Suppressor macrophage treated with lipopolysaccharide for 1 hour (primary cell): Measurements from ENCODE around the gene DIPK2A.

Experiments used
- DNase-seq, 3 donors: peaks; one replicate each; pipeline ENCODE4 v3.0.0-alpha.2; 2020 to 2022

Gene DIPK2A, protein sequence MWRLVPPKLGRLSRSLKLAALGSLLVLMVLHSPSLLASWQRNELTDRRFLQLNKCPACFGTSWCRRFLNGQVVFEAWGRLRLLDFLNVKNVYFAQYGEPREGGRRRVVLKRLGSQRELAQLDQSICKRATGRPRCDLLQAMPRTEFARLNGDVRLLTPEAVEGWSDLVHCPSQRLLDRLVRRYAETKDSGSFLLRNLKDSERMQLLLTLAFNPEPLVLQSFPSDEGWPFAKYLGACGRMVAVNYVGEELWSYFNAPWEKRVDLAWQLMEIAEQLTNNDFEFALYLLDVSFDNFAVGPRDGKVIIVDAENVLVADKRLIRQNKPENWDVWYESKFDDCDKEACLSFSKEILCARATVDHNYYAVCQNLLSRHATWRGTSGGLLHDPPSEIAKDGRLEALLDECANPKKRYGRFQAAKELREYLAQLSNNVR

DNA sequence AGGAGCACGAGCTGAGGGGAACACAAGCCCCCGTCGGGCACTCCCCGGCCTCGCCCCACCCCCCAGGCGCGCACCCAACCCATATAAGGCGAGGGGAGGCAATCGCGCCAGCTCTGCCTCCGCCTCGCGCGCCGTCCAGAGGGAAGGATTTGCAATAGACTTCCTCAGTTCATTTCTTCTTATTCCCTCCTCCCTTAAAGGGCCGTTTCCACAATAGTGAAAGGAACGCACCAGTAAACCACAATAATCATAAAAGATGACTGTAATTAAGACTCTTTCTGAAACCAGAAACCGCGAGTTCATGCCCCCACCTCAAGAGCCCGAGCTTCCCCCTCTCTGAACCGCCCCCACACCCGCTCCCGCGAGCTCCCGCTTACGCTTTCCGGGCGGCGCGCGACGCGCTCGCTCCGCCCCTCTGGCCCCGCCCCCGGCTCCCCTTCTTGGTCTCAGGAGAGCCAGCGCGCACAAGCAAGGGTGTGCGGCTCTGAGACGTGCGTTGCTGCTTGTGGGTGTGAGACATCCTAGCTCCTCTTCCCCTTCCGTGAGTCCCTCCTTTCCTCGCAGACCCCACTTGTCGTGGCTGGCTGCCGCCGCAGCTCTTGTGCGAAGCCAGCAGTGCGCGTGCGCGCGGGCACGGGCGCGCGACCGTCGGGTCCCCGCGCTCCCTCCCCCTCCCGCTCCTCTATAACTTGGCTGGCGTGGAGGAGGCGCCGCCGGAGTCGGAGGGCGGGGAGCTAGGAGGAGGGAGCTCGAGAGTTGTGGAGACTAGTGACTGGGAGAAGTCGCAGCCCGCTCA lies at the start of gene DIPK2A:
TSS of gene DIPK2A (plus strand) at position 465 of the 796 bp plus-strand sequence. CDS start 510 bp downstream, outside the sequence.
- peak; percentile 95 to 99 (median 97) for DNase-seq

DNA sequence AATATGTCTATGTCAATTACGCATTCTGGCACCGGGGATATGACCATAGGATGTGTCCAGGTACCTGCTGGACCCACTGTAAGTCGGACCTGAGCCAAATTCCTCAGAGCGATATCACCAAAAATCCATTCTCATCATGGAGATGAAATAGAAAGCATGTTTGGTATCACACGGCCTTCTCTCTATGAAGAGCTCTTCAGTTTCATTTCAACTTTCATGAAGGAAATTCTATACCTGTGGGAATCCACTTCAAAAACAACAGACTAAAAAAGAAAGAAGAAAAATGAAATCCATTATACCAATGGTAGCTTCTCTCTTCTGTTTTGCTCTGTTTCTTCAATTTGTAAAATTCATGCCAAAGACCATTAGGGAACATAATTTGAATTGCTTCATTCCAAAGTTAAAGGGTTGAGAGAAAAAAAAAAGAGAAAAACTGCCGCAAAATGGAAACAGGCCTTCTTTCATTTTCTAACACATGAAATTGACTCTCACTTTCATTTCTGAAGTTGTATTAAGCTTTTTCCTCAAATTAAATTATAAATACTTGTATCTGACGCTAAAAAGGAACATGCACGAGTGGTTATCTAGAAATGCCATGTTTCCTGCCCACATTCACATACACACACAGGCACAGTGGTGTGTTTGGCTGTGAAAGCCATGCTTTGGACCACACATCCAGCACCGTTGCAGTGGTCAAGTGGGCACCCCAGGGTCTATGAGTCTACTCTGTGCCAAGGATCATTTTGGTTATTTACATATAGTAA lies 46.9 kb upstream of the DIPK2A start:
- no peak for DNase-seq

DNA sequence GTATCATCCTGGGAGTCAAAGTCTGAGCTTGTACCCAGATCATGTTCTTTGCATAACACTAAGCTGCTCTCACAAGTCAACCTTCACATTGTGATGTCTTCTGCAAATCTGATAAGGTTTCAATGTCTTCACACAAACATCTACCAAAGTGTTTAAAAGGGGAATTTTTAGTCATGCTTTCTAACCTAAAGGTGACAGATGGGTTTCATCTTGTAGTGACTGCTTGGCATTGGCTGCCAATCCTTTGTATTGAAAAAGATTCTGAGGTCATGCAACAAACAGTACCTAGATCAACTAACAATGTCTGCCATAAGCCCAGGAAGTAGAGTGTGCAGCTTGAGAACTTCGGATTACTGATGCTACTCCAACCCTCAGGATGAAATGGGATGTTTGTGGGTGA lies 43.6 kb upstream of the DIPK2A start:
- no peak for DNase-seq

DNA sequence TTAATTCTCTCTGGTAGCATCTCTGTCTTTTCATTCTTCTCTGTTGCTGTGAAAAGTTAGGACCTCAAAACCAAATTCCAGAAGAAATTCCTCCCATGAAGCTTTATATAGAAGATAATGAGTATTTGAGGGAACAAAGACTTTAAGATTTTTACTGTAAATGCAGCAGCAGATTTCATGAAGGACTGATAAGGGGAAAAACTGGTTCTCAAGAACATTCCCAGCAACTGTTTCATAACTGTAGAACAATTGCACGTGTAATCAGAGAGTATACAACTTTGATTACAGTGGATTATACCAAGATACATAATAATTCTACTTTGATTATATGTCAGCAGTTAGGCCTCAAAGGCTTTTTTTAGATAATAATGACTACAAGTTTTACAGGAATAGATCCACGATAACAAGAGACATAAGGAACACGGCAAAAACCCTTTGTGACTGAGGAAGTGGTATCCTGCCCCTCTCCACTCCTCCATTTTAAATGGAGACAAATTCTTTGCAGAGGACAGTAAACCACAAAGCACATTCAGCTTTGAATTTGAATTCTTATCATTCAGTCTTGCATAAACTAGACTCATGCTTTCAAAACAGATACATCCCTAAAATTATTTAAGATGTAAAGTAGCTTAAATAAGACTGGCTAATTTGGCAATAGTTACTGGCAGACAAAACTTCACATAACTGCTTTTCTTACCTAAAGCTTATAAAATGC lies 42.9 kb upstream of the DIPK2A start:
- no peak for DNase-seq

DNA sequence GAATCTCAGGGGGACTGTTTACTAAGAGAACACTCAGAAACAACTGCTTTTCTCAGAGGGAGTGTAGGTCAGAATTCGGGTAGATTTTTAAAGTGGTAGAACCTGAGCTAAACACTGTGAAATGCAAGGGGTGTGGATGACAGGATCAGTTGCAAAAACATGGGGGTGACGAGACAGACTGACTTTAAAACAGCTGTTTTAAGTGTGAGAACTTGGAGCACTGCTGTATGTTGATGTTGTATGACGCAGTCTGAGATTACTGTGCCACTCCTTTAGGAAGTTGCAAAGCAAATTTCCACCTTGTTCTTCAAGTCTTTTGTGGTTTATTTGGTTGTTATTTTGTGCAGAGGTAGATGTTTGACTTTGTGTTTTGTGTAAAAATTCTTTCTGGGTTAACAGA lies 36.8 kb upstream of the DIPK2A start:
- DNase-seq = no peak

DNA sequence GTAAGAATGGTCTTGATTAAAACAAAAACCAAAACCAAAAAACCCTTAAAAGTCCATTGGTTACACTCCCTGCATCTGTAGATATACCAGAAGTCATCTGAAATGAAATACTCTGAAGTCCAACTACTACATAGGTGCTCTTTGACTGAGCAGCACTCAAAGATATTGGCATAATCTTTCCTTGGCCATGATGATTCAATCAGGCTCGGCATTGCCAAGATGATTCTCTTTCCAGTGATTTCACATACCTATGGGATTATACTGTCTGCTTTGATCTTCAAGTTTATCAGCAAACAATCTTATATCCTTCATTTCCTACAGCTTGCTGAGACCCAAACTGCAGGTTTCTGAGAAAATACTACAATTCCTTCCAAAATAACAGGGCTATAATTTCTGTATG lies 35.9 kb upstream of the DIPK2A start:
- DNase-seq = no peak

DNA sequence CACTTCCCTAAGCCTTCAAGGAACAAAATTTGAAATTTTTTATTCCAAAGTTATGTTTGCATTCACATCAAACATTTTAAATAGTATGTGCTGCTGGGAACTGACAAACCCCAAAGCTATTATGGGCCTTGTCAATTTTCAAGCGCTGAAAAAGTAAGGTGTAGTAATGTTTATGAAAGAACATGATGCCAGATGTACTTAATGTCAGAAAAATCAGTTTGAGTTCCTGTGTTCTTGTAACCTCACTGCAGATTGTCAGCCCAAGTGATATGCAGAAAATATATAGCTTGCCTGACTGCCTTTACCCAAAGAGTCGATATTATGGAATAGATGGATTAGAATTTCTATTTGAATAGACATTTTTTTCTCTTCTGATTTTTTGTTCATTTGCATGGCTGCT lies 20.8 kb upstream of the DIPK2A start:
- DNase-seq = no peak

DNA sequence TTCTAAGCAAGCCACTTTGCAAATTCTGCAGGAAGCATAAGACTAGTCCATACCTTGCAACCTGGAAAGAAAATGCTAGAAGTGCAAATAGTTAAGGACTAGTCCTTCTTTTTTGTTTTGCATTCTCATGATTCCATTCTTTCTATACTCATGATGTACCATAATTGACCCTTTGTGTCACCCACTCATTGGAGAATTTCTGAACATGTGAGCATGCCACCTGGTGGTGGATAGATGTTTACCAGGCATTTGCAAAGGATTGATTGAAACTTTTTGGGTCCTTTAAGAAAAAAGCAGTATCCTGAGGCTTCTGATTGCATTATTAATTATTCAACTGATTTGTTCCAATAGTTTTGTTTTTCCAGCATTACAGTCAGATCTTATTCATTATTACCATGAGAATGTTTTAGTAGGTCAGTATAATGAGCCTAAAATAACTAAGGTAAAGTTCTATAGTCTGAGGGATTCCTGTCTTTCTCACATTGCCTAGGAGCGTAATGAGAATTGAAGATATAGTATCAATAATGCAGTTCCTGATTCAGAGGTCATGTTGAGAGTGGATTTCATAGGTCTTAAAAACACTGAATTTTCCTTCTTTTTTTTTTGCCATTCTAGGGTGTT lies 20.2 kb upstream of the DIPK2A start:
- DNase-seq = peak; percentile 61 to 79 (median 77)

DNA sequence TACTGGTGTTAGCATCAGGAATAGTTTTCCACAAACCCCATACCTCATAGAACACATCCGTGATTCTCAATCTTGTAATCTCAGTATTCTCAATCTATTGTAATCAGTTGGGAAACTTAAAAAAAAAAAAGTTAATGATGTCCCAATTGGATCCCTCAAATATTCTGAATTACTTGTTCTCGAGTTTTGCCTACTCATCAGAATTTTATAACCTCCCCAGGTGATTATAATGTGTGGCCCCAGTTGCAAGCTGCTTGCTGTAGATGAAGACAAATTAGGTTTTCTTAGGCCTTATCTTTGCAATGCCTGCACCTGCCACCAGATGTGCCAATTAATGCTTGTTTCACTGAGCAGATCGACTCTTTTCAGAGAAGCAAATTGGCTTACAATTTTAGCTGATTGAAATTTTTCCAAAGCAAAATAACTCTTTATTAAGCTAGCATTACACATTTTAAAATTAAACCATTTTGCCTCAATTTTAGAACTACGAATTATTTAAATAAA lies 19.0 kb upstream of the DIPK2A start:
- DNase-seq = no peak

DNA sequence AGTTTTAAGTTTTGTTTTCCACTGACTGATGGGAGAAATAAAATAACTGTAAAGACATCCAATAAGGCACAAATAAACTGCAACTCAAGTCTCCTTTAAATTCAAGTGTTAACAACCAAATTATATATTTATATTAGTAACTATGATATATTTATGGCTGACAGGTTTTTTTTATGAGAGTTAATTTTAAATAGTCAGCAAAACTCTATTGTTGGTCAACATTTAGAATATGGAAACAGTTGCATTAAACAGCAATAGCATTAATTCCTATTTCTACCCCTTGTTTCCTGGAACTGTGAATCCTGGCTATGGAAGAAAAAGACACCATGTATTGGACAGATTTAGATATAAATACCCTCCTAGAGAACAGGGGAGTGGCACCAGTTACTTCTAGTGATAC lies 16.5 kb upstream of the DIPK2A start:
- DNase-seq = no peak

DNA sequence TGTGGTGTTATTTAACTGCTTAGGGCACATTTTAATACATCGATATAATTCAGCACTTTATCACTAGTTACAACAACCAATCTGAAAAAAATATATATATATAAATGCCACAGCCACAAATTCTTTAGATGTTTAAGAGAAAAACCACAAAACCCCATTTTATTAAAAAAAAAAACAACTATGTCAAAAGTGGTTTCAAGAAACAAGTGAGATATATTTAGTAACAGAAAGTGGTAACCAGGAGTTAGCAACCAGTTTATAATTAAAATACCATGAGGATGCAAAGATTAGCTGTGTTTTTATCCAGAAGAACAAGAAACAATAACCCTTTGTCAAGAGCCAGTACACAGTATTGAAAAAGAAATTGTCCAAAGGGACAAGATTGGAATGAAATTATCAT lies 14.8 kb upstream of the DIPK2A start:
- DNase-seq = no peak

DNA sequence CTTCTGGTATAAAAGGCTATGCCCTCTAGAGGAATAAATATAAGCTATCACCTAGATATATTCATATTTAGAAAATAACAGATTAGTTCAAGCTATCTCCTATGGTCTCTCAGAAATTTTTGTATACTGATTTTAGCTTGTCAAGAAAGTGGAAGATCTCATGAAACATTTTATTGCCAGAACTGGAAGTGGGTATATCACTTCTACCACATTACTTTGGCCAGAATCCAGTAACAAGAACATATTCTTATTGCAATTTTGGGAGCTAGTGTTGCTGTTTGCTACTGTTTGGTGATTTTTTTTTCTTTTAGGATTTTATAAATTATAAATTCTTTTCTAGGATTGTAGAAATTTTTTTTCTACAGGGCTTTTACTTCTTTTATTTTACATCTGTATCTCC lies 14.2 kb upstream of the DIPK2A start:
- DNase-seq = no peak

DNA sequence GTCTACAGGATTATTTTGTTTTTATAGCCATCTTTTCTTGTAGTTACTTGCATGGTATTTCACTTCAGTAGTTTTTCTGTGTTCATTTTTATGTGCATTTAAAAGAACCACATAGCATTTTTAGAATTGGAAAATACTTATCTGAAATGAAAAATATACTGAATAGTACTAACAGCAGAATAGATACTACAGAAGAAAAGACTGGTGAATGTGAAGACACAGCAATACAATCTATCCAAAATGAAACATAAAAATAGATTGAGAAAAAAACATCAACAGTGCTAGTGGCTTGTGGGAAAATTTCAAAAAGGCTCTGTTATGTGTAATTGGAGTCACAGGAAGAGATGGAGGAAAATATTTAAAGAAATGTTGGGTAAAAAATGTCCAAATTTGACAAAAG lies 12.7 kb upstream of the DIPK2A start:
- DNase-seq = no peak

DNA sequence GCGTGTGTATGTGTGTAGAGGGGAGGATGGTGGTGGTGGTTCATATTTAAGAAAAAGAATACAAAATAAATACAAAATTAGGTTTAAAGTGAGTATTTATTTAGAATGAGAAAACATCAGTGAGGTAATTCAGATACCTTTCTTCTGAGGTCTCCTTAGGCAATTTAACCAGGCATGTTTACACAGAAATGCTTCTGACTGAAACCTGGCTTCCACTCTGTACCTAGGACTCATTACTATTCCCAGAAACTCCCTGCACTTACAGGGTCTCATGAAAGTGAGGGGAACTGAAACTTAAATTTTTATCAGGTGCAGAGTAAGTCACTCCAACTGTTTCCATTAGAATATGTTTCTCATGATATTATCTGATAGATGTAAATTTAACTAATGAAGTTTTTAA lies 10.3 kb upstream of the DIPK2A start:
- DNase-seq = no peak

DNA sequence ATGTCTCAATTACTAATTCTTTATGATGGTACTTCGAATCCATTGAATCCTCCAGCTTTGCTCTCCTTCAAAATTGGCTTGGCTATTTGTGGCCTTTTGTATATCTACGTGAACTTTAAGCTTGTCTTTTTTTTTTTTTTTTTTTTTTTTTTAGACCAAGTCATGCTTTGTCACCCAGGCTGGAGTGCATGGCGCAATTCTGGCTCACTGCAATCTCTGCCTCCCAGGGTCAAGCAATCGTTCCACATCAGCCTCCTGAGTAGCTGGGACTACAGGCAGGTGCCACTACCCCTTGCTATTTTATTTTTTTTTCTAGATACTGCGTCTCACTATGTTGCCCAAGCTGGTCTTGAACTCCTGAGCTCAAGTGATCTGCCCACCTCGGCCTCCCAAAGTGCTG lies 7.7 kb upstream of the DIPK2A start:
- peak; percentile 31 to 40 (median 36) for DNase-seq

DNA sequence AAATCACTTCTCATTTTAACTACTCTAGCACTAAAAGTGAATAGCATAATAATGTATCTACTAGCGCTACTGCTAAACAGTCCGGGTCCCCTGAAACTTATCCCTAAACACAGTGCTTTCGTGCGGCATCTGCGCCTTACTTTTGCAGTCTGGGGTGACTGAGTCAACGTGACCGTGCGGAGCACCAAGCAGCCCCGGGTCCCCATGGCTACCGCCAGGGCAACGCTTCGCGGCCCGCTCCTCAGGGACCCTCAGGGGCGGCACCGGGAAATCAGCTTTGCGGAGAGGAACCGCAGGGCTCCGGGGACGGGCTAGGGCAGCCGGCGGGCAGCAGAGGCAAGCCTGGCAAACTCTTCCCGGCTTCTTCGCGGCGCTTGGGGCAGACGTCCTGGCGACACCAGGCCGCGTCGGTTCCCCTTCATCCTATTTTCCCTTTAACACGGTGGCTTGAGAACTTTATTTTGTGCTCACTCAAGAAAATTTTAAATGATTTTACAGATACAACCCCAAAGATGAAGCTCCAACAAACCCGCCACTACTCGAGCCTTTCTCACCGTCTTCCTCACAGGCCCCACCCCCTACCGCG lies 757 bp upstream of the DIPK2A start:
- DNase-seq = peak; percentile 54 to 74 (median 58)

DNA sequence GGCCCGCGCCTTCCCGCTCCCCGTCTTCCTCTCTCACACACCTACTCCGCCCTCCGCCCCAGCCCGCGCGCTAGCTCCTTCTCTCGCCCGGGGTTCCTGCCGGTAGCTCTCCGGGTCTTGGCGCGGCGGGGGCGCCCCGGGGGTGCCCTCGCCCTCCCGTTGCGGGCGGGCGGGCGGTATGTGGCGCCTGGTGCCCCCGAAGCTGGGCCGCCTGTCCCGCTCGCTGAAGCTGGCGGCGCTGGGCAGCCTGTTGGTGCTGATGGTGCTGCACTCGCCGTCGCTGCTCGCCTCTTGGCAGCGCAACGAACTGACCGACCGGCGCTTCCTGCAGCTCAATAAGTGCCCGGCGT lies 507 bp downstream of the DIPK2A start:
- no peak for DNase-seq

DNA sequence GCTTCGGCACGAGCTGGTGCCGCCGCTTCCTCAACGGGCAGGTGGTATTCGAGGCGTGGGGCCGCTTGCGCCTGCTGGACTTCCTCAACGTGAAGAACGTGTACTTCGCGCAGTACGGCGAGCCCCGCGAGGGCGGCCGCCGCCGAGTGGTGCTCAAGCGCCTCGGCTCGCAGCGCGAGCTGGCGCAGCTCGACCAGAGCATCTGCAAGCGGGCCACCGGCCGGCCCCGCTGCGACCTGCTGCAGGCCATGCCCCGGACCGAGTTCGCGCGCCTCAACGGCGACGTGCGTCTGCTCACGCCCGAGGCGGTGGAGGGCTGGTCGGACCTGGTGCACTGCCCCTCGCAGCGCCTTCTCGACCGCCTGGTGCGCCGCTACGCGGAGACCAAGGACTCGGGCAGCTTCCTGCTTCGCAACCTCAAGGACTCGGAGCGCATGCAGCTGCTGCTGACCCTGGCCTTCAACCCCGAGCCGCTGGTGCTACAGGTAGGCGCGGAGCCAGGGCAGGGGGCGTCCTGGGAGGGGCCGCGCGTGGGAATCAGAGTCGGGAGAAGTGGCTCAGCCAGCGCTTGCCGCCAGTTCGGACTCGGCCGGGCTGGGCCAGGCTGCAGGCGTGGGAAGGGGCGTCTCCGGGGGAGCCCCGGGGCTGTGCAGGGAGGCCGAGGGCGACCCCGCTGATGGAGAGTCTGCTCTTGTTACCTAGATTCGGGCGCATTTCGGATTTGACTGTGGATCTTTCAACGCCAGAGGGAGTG lies 1.1 kb downstream of the DIPK2A start:
- peak; percentile 85 to 87 (median 86) for DNase-seq

DNA sequence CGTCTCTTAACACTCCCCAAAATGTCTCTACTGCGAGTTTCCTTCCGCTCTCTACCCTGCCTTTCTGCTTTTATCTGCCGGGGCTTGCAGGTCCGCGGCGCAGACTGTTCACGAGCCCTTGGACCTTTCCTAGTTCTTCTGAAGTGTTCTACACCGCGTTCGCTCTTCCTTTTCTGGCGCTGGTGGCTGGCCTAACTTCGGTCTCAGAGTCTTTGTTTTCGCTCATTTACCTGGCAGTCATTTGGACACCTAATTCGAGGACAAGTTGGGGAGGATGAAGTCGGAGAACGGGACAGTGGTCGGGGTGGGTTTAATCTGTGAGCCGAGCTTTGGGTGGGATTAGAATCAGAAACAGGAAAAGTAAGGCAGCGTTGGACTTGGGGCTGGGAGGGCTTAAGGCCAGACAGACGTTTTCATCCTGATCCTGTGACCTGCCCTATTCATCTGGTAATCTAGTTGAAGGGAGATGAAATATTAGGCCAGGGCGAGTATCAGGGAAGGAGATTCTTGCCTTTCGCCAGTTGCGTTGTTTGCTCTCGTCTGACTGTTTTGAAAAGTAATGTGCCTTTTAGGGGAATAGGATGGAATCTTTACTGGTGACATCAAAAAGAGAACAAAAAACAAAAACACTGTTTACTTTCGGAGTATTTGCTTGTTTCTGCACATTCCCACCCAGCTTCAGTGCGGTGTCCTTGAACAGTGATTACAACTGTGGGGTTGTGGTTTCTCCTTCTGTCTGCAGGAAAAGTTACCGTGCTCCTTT lies 1.8 kb downstream of the DIPK2A start:
- DNase-seq = peak; percentile 13 to 25 (median 25)
